DMS114 treated with DMSO at 0.1 percent for 48 hours (cell line): ENCODE data around the gene FLAD1.
A peak's percentile ranks its signal among the peaks of the same experiment; 100 is the strongest.

Experiments used
- DNase-seq: peaks from one replicate; lab custom pipeline; 2025; ENCODE audit not compliant: unreplicated experiment; lab: John Stamatoyannopoulos, UW

Gene FLAD1

GRCh38 chr1:154982897-154983648 is at the start of gene FLAD1:
Gene FLAD1 (plus strand): TSS chr1:154983344. CDS start chr1:154983695, 351 bp downstream.
- DNase-seq: peak; percentile 100

DNA sequence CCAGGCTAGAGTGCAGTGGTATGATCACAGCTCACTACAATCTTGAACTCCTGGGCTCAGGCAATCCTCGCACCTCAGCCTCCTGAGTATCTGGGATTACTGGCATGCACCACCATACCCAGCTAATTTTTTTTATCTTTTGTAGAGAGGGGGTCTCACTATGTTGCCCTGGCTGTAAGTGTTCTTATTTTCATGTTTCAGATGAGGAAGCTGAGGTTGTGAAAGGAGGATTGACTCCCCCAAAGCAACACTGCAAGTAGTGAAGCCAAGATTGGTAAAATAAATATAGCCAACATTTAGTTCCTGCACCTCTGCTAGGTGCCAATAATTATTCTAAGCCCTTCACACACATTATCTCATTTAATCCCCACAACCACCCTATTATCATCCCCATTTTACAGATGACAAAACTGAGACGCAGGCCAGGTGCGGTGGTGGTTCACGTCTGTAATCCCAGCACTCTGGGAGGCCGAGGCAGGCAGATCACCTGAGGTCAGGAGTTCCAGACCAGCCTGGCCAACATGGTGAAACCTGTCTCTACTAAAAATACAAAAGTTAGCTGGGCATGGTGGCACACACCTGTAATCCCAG is 48.7 kb upstream of the FLAD1 start:
- no peak for DNase-seq

DNA sequence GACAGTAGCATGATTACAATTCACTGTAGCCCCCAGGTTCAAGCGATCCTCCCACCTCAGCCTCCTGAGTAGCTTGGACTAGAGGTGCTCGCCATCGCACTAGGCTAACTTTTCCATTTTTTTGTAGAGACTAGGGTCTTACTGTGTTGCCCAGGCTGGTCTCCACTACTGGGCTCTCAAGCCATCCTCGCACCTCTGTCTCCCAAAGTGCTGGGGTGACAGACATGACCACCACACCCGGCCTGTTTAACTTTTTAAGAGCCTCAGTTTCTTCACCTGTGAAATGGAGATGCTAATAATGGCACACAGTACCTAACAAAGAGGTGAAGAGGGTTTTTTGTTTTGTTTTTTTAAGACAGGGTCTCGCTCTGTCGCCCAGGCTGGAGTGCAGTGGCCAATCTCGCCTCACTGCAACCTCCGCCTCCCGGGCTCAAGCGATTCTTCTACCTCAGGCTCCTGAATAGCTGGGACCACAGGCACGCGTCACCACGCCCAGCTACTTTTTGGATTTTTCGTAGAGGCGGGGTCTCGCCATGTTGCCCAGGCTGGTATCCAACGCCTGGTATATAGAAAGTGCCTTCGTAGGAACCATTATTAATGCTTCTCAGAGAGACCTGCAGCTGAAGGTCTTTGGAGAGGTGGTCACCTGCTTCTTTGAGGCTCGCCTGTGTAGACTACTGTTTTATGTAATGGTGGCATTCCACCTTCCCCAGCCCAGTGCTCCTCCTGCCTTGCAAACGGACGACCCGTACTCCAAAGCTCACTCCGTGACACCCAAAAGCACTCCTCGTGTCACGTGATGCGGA is 47.2 kb upstream of the FLAD1 start:
- no peak for DNase-seq

DNA sequence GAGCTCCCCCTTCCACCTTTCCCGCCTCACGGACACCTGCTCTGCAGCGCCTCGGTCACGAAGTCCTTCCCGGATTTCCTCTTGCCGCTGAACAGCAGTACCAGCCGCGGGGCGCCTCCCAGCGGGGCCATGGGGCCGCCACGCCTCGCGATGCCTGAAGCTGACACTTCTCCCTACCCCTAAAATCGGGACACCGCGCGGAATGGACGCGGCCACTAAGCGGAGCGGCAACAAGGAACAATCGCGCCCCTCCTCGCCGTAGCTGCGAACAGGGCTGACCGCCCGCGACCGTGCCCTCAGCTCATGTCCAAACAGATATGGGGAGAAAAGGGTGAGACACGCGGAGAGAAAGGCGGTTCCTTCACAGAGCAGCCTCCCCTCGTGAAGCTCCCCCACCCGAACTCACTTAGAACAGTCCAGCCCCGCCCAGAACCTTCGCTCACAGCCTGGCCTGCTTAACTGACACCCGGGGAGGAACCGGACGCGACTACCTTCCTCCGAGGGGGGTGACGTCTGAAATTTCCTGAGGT is 46.5 kb upstream of the FLAD1 start, which contains the start of gene PMVK:
Gene PMVK (minus strand): TSS at position 165 of the 530 bp plus-strand sequence. CDS start 34 bp downstream, at position 131.
- peak; percentile 97 for DNase-seq

DNA sequence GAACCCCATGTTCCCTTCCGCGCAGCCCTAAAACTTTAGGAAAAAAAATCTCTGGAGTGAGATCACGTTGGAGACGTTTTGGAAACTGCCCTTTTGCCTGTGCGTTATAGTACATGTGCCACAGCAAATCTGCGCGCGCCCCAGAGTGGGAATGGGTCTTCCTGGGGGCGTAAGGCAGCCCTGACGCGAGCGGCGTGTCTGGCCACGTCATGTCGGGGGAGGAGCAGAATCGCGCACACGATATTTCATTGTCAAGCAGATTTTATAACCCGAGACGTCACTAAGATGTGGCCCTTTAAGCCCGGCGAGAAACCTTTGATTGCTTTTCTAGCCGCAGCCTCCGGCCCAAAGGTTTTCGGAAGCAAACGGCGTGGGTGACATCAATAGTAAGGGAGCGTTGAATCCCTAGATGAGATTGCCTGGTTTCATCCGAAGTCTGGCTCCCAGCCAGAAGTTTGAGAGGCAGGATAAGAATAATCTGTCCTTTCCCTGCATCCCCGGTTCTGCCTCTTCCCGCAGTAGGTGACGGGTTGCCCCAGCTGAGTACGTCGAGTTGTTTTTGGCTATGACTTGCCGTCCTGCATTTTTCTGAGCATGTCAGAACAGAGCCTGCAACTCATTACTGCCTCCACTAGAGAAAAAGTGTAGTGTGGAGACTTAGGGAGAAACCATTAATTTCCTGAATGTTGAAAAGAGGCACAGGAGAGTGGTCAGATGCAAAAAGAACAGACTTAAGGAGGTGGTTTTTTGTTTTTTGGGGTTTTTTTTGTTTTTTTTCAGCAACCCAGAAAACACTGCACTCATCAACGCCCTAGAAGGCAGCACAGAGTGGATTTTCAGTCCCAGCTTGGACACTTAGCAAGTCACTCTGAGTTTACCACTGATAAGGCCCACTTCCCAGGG is 45.8 kb upstream of the FLAD1 start:
- peak; percentile 97 for DNase-seq

- no peak for DNase-seq
Observed at GRCh38 chr1:154937988-154938386, 45.2 kb upstream of the FLAD1 start.

DNA sequence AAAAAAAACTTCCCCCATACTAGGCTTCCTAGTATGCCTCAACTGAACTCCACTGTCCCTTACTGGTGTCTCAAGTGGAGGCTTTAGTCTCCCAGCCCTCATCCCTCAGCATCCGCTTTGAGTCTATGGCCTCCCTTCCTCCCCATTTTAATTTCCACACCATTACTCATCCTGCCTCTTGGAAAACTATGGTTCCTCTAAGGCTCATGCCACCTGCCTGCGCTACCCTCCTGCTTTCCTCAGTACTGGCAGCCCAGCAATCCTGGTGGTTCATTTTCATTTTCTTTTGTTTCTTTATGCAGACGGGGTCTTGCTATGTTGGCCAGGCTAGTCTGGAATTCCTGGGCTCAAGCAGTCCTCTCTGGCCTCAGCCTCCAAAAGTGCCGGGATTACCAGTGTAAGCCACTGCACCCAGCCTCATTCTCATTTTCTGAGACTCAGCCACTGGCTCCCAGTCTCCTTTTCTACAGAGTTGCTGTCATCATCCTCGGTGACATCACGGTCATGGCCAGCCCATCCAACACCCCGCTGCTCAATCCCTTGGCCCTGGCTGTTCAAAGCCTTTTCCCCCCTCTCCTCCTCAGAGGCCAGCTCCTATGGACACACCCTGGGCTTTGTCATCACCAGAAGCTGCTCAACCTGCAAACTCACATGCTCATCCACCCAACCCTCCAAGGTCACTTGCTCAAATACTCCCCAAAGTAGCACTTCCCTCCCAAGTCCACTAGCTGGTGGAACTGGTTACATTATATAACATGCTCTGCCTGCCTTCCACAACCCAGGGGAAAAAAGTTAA is 44.3 kb upstream of the FLAD1 start:
- no peak for DNase-seq

DNA sequence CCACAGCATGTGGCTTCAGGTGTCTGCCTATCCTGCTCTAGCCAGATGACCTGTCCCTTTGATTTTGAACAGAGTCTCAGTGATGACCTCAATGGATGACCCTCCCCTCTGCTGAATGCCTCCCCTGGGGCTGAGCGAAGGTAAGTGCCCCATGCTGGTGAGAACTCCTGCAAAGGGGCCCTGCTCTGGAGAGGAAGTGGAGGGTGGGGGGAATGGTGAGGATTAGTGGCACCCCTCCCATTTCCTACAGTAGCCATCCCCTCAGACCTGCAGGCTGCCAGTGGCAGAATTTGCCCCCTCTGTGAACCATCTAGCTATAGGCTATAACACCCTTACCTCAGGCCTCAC is 43.0 kb upstream of the FLAD1 start:
- DNase-seq: no peak

DNA sequence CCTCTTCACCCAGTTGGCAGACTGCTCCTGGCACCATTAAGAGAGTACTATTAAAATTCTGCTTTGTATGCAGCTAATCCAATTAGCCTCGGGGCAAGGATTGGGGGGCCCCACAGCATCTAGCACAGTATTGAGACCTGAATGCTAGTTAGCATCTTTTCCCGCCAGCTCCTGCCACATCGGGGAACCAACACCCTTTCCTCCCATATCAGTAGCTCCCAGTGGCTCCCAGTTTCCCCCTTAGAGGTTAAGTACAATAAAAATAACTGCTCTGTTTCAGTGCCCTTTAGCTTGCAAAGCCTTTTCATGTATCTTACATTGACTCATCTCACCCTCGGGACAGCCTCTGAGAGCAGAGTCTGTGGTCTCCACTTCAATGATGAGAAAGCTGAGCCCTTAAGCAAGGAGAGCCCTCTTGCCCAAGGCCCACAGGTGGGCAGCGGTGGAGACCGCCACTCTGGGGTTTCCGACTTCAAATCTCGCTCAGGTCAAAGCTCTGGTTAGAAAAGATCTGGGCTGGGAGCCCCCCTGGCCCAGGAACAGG is 42.4 kb upstream of the FLAD1 start:
- no peak for DNase-seq

DNA sequence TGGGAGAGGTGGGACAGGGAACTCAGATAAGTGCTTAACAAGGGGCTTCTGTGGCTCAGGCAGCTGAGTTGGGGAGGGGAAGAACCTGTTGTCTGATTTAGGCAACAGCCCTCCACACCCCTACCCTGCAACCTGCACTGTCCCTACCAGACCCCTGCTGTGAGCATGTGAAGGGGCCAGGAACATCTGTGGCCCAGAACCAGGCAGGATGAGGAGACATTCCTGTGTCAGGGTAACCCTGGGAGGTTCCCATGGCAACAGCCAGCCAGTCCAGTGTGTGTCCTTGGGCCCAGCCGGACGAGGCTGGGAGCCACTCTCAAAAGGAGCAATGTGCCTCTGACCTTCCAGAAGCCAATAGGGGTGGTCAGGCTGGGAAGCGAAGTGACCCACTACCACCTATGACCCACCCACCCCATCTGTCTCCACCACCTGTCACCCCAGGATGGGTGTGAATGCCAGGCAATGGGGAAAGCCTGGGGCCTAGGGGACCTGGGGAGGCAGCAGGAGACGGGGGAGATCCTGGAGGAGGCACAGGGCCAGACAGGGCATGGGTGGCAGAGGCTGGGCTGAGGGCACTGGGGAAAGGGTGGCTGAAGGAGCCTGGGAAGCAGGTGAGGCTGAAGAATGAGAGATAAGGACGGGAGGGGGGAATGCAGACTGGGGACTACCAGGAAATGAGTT is 41.7 kb upstream of the FLAD1 start:
- no peak for DNase-seq

DNA sequence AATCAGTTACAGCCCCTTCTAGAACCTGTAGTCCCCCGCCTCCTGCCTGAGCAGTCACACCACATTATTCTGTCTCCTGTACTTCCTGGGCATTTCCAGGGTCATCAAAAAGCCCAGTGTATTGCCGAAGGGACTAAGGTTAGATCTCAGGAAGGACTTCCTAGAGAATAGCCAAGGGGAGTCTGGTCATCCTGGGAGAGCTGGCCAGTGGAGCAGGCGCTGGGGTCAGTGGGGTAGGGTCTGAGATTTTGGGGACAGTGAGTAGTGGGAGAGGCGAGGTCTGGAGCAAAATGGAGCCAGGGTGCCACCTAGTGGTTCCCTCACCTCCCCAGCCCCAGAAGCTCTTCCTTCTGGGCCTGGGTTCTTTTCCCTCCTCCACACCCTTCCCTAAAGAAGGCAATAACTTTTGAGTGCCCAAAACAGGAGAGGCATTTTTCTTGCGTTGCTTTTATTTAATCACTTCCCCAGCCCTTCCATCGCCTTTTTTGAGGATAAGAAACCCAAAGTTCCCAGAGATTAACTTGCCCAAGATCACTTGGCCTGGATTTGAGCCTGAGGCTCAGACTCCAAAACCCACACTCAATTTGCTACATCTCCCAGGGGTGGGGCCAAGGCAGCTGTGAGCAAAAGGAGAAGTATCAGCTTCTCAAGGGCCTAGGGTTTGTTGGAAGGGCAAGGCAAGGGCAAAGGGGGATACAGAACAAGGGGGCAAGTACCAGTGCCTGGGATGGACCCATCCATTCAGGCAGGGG is 39.3 kb upstream of the FLAD1 start:
- DNase-seq: peak; percentile 64

DNA sequence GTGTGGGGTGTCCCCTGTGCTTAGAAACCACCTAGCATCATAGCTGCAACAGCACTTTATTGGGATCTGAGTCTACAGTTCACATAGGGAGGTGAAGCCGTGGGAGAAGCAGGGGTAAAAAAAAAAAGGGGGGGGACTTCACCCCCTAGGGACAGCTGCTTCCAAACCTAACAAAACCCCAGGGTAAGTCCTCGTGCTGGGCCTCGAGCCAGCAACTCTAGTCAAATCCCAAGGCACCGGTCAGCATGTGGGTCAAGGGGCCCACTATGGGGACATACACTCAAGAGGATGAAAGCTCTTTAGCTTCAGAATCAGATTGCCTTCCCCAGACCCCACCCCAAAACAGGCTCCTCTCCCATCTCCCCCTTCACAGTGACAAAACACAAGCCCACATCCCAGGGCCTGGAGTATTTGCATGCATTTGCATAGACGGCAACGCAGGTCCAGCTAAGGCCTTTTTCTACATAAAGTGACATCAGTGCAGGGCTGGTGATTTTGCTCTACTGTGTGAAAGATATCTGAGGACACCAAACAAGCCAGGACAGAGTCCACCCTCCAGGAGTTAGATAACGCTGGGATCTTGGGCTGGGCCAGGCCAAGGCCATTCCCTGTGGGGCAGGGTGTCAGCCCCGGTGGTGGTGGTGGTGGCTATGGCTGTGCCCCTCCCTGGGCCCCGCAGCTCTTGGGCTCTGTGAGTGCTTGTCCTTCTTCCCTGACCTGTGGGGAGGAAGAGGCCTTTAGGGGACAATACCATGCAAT is 38.6 kb upstream of the FLAD1 start:
- no peak for DNase-seq

DNA sequence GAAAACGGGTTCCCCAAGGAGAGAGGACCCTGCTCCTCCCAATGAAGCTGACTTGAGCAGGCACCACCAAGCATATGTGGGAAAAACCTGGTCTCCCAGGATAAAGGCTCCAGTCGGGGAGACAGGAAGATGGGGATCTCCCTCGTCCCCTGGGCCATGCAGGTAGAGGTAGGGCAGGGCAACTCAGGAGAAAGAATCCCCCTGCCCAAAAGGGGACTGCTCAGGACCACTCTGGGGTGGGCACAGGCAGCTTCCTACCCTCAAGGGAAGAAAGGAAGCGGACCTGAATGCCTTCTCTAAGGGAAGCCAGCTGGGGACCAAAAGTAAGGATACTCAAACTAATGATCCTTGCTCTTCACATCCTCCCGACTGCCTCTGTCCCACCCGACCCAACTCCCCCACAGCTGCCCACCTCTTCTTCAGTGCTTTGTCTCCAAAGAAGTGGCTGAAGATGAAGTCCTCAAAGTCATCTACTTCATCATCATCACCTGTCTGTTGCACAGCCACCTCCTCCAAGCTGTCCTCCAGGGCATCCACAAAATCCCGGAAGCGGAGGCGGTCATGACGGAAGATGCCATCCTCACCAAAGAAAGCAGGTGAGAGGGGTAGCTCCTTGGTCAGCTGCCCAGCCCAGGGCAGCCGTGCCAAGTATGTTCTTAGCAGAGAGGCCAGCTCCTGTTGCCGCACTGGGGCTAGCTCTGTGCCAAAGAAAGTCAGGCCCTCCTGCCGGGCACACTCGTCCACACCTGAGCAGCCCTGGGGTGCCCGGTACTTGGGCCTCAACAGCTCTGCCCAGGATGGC is 37.8 kb upstream of the FLAD1 start:
- DNase-seq: no peak

- no peak for DNase-seq
Observed at GRCh38 chr1:154945962-154946850, 36.9 kb upstream of the FLAD1 start.

DNA sequence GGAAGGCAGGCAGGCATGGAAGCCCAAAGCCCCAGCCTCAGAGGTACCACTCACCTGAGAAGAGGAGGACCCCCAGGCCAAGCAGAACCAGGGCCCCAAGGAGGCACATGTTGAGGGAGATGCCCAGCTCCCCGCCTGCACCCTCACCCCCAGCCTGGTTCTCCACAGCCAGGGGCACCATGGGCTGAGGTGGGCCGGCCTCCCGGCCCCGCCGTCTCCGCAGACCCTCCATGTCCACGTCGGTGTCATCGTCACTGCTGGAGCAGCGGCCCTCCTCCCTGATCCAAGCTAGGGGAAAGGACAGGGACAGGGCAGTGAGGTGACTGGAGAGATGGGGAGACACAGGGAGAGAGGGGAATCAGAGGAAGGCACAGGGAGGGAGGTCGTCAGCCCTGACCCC is 35.1 kb upstream of the FLAD1 start:
- DNase-seq: no peak
